ENCODE measurements around the gene KLF1.

GRCh38 chr19:12884202-12884601 is 2.8 kb downstream of the KLF1 start:
- TF ChIP-seq CTCF (IDR thresholded peaks at IDR 0.05; ENCODE audit: low read depth, low read length, poor library complexity, severe bottlenecking) = no peak
- TF ChIP-seq EZH2phosphoT487 (IDR thresholded peaks at IDR 0.05; ENCODE audit: borderline replicate concordance, low read length) = no peak
